ENCODE measurements around the gene SH3BP5L.
"Not testable (repeated sequence)": the region's sequence is repeated elsewhere in the genome, so short reads cannot be mapped to it uniquely, and the experiment has no call there.

SH3BP5L gene

GRCh38 chr1:248800459-248800858 lies 25.3 kb downstream of the SH3BP5L start:
- no peaks in the 10 kb centered on the region for H3K4me1 ChIP-seq (ENCODE audit: insufficient read depth, low read length)
- no peaks in the 10 kb centered on the region for H3K36me3 ChIP-seq (ENCODE audit: insufficient read depth, low read depth, low read length)
- H3K9me3 ChIP-seq (ENCODE audit: insufficient read depth, low read depth, low read length) = peaks cover 79% of the 10 kb centered on the region
- H3K27me3 ChIP-seq (ENCODE audit: insufficient read depth, low read length) = no peaks in the 10 kb centered on the region
- H3K9ac ChIP-seq (ENCODE audit: low read depth, low read length) = no peak overlapping the region
- no peak overlapping the region for H3K27ac ChIP-seq (ENCODE audit: low read length)
- H3K4me3 ChIP-seq (ENCODE audit: low read length) = no peak overlapping the region

GRCh38 chr1:248798791-248799190 lies 26.9 kb downstream of the SH3BP5L start:
- no peak overlapping the region for H3K9ac ChIP-seq (ENCODE audit: low read depth, low read length)
- H3K27ac ChIP-seq (ENCODE audit: low read length) = no peak overlapping the region
- H3K4me1 ChIP-seq (ENCODE audit: insufficient read depth, low read length) = no peaks in the 10 kb centered on the region
- no peak overlapping the region for H3K4me3 ChIP-seq (ENCODE audit: low read length)
- H3K36me3 ChIP-seq (ENCODE audit: insufficient read depth, low read depth, low read length) = no peaks in the 10 kb centered on the region
- H3K27me3 ChIP-seq (ENCODE audit: insufficient read depth, low read length) = no peaks in the 10 kb centered on the region
- peaks cover 79% of the 10 kb centered on the region for H3K9me3 ChIP-seq (ENCODE audit: insufficient read depth, low read depth, low read length)

GRCh38 chr1:248794663-248795062 lies 31.1 kb downstream of the SH3BP5L start:
- not testable (repeated sequence) for H3K27ac ChIP-seq (ENCODE audit: low read length); H3K9ac ChIP-seq (ENCODE audit: low read depth, low read length); H3K4me1 ChIP-seq (ENCODE audit: insufficient read depth, low read length); H3K27me3 ChIP-seq (ENCODE audit: insufficient read depth, low read length); H3K36me3 ChIP-seq (ENCODE audit: insufficient read depth, low read depth, low read length); H3K4me3 ChIP-seq (ENCODE audit: low read length)
- peaks cover 78% of the 10 kb centered on the region for H3K9me3 ChIP-seq (ENCODE audit: insufficient read depth, low read depth, low read length)

GRCh38 chr1:248793592-248793991 lies 32.1 kb downstream of the SH3BP5L start:
- Histone ChIP-seq H3K36me3 (ENCODE audit: insufficient read depth, low read depth, low read length) (no peaks in the 10 kb centered on the region), H3K4me3 (ENCODE audit: low read length) (no peak overlapping the region), H3K27ac (ENCODE audit: low read length) (no peak overlapping the region), H3K4me1 (ENCODE audit: insufficient read depth, low read length) (no peaks in the 10 kb centered on the region), H3K27me3 (ENCODE audit: insufficient read depth, low read length) (no peaks in the 10 kb centered on the region), H3K9ac (ENCODE audit: low read depth, low read length) (no peak overlapping the region), H3K9me3 (ENCODE audit: insufficient read depth, low read depth, low read length) (peaks cover 78% of the 10 kb centered on the region)

- H3K4me3 ChIP-seq (ENCODE audit: low read length) = no peak overlapping the region
- no peaks in the 10 kb centered on the region for H3K27me3 ChIP-seq (ENCODE audit: insufficient read depth, low read length)
- no peak overlapping the region for H3K9ac ChIP-seq (ENCODE audit: low read depth, low read length)
- H3K9me3 ChIP-seq (ENCODE audit: insufficient read depth, low read depth, low read length) = peaks cover 78% of the 10 kb centered on the region
- no peaks in the 10 kb centered on the region for H3K36me3 ChIP-seq (ENCODE audit: insufficient read depth, low read depth, low read length)
- H3K4me1 ChIP-seq (ENCODE audit: insufficient read depth, low read length) = no peaks in the 10 kb centered on the region
- H3K27ac ChIP-seq (ENCODE audit: low read length) = no peak overlapping the region
These were observed 33.4 kb downstream of the SH3BP5L start for GRCh38 chr1:248792342-248792741.

- H3K36me3 ChIP-seq (ENCODE audit: insufficient read depth, low read depth, low read length) = no peaks in the 10 kb centered on the region
These were observed 34.7 kb downstream of the SH3BP5L start for GRCh38 chr1:248791010-248791409.

GRCh38 chr1:248790456-248790855 lies 35.3 kb downstream of the SH3BP5L start:
- Histone ChIP-seq H3K36me3 (ENCODE audit: insufficient read depth, low read depth, low read length) (no peaks in the 10 kb centered on the region), H3K9ac (ENCODE audit: low read depth, low read length) (no peak overlapping the region), H3K27me3 (ENCODE audit: insufficient read depth, low read length) (no peaks in the 10 kb centered on the region), H3K4me1 (ENCODE audit: insufficient read depth, low read length) (no peaks in the 10 kb centered on the region), H3K4me3 (ENCODE audit: low read length) (no peak overlapping the region), H3K27ac (ENCODE audit: low read length) (no peak overlapping the region), H3K9me3 (ENCODE audit: insufficient read depth, low read depth, low read length) (peaks cover 92% of the 10 kb centered on the region)

More at GRCh38 chr1:248791010-248791409, 34.7 kb downstream of the SH3BP5L start:
- Histone ChIP-seq H3K4me1 (ENCODE audit: insufficient read depth, low read length) (no peaks in the 10 kb centered on the region), H3K9me3 (ENCODE audit: insufficient read depth, low read depth, low read length) (peaks cover 88% of the 10 kb centered on the region), H3K4me3 (ENCODE audit: low read length) (no peak overlapping the region), H3K27me3 (ENCODE audit: insufficient read depth, low read length) (no peaks in the 10 kb centered on the region), H3K27ac (ENCODE audit: low read length) (no peak overlapping the region), H3K9ac (ENCODE audit: low read depth, low read length) (no peak overlapping the region)

GRCh38 chr1:248789337-248789736 lies 36.4 kb downstream of the SH3BP5L start:
- not testable (repeated sequence) for H3K36me3 ChIP-seq (ENCODE audit: insufficient read depth, low read depth, low read length); H3K4me3 ChIP-seq (ENCODE audit: low read length); H3K9ac ChIP-seq (ENCODE audit: low read depth, low read length); H3K27me3 ChIP-seq (ENCODE audit: insufficient read depth, low read length); H3K4me1 ChIP-seq (ENCODE audit: insufficient read depth, low read length); H3K27ac ChIP-seq (ENCODE audit: low read length)
- peaks cover 88% of the 10 kb centered on the region for H3K9me3 ChIP-seq (ENCODE audit: insufficient read depth, low read depth, low read length)

GRCh38 chr1:248788327-248788726 lies 37.4 kb downstream of the SH3BP5L start:
- Histone ChIP-seq H3K9me3 (ENCODE audit: insufficient read depth, low read depth, low read length) (peaks cover 88% of the 10 kb centered on the region), H3K9ac (ENCODE audit: low read depth, low read length) (no peak overlapping the region), H3K27me3 (ENCODE audit: insufficient read depth, low read length) (no peaks in the 10 kb centered on the region), H3K36me3 (ENCODE audit: insufficient read depth, low read depth, low read length) (no peaks in the 10 kb centered on the region), H3K4me3 (ENCODE audit: low read length) (no peak overlapping the region), H3K4me1 (ENCODE audit: insufficient read depth, low read length) (no peaks in the 10 kb centered on the region), H3K27ac (ENCODE audit: low read length) (no peak overlapping the region)

- no peak overlapping the region for H3K4me3 ChIP-seq (ENCODE audit: low read length)
- H3K27ac ChIP-seq (ENCODE audit: low read length) = no peak overlapping the region
- peaks cover 88% of the 10 kb centered on the region for H3K9me3 ChIP-seq (ENCODE audit: insufficient read depth, low read depth, low read length)
- no peaks in the 10 kb centered on the region for H3K36me3 ChIP-seq (ENCODE audit: insufficient read depth, low read depth, low read length)
- no peaks in the 10 kb centered on the region for H3K27me3 ChIP-seq (ENCODE audit: insufficient read depth, low read length)
- no peak overlapping the region for H3K9ac ChIP-seq (ENCODE audit: low read depth, low read length)
- H3K4me1 ChIP-seq (ENCODE audit: insufficient read depth, low read length) = no peaks in the 10 kb centered on the region
These were observed 38.3 kb downstream of the SH3BP5L start for GRCh38 chr1:248787430-248787829.

- H3K27ac ChIP-seq (ENCODE audit: low read length) = no peak overlapping the region
- no peaks in the 10 kb centered on the region for H3K4me1 ChIP-seq (ENCODE audit: insufficient read depth, low read length)
- peaks cover 92% of the 10 kb centered on the region for H3K9me3 ChIP-seq (ENCODE audit: insufficient read depth, low read depth, low read length)
- H3K9ac ChIP-seq (ENCODE audit: low read depth, low read length) = no peak overlapping the region
- H3K4me3 ChIP-seq (ENCODE audit: low read length) = no peak overlapping the region; the same call in 1 of the 2 replicates
- no peaks in the 10 kb centered on the region for H3K36me3 ChIP-seq (ENCODE audit: insufficient read depth, low read depth, low read length)
- no peaks in the 10 kb centered on the region for H3K27me3 ChIP-seq (ENCODE audit: insufficient read depth, low read length)
These were observed 39.6 kb downstream of the SH3BP5L start for GRCh38 chr1:248786156-248786555.

GRCh38 chr1:248783367-248783766 lies 42.3 kb downstream of the SH3BP5L start:
- H3K9ac ChIP-seq (ENCODE audit: low read depth, low read length) = no peak overlapping the region
- H3K36me3 ChIP-seq (ENCODE audit: insufficient read depth, low read depth, low read length) = no peaks in the 10 kb centered on the region
- H3K9me3 ChIP-seq (ENCODE audit: insufficient read depth, low read depth, low read length) = peaks cover 95% of the 10 kb centered on the region
- no peak overlapping the region for H3K4me3 ChIP-seq (ENCODE audit: low read length)
- no peaks in the 10 kb centered on the region for H3K4me1 ChIP-seq (ENCODE audit: insufficient read depth, low read length)
- no peaks in the 10 kb centered on the region for H3K27me3 ChIP-seq (ENCODE audit: insufficient read depth, low read length)
- no peak overlapping the region for H3K27ac ChIP-seq (ENCODE audit: low read length)
